ENCODE data around the gene NPTX1.

The NPTX1 gene

GRCh38 chr17:80441598-80442322, 34.6 kb downstream of the NPTX1 start:
- H3K4me3 ChIP-seq (ENCODE audit: low read depth, low read length): no peak overlapping the region
- no peak for TF ChIP-seq CTCF (IDR thresholded peaks at IDR 0.05; ENCODE audit: insufficient read depth, low read depth, low read length, missing control alignments)
- DNase-seq (ENCODE audit: low read depth): no peak

- peak; percentile 45 for DNase-seq (ENCODE audit: low read depth)
- no peak for TF ChIP-seq CTCF (IDR thresholded peaks at IDR 0.05; ENCODE audit: insufficient read depth, low read depth, low read length, missing control alignments)
These were observed 35.3 kb downstream of the NPTX1 start for GRCh38 chr17:80441133-80441578.

GRCh38 chr17:80439499-80439898, 36.9 kb downstream of the NPTX1 start:
- H3K4me3 ChIP-seq (ENCODE audit: low read depth, low read length): no peak overlapping the region
- TF ChIP-seq CTCF (IDR thresholded peaks at IDR 0.05; ENCODE audit: insufficient read depth, low read depth, low read length, missing control alignments): no peak
- DNase-seq (ENCODE audit: low read depth): no peak

More at GRCh38 chr17:80441133-80441578, 35.3 kb downstream of the NPTX1 start:
- no peak overlapping the region for H3K4me3 ChIP-seq (ENCODE audit: low read depth, low read length)

- DNase-seq (ENCODE audit: low read depth): no peak
- TF ChIP-seq CTCF (IDR thresholded peaks at IDR 0.05; ENCODE audit: insufficient read depth, low read depth, low read length, missing control alignments): no peak
- H3K4me3 ChIP-seq (ENCODE audit: low read depth, low read length): no peak overlapping the region
These were observed 37.6 kb downstream of the NPTX1 start for GRCh38 chr17:80438806-80439205.

DNA sequence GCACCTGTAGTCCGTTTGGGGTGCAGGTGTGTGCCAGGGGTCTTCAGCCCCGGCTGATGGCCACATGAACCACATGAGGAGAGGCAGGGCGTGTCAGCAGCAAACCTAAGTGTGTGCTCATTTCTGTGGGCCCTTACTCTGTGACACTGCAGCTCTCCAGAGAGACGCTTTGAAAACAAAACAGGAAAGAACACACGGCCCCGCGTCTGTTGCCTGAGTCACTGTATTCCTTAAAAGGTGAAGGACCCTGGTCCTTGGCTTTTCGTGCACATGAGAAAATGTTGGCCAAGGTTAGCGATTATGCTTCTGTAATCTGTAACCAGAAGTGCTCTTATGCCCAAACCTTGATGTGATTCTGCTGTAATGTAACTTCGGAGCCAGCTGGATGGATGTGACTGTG, 38.9 kb downstream of the NPTX1 start:
- no peak overlapping the region for H3K4me3 ChIP-seq (ENCODE audit: low read depth, low read length)
- no peak for TF ChIP-seq CTCF (IDR thresholded peaks at IDR 0.05; ENCODE audit: insufficient read depth, low read depth, low read length, missing control alignments)
- no peak for DNase-seq (ENCODE audit: low read depth)

DNA sequence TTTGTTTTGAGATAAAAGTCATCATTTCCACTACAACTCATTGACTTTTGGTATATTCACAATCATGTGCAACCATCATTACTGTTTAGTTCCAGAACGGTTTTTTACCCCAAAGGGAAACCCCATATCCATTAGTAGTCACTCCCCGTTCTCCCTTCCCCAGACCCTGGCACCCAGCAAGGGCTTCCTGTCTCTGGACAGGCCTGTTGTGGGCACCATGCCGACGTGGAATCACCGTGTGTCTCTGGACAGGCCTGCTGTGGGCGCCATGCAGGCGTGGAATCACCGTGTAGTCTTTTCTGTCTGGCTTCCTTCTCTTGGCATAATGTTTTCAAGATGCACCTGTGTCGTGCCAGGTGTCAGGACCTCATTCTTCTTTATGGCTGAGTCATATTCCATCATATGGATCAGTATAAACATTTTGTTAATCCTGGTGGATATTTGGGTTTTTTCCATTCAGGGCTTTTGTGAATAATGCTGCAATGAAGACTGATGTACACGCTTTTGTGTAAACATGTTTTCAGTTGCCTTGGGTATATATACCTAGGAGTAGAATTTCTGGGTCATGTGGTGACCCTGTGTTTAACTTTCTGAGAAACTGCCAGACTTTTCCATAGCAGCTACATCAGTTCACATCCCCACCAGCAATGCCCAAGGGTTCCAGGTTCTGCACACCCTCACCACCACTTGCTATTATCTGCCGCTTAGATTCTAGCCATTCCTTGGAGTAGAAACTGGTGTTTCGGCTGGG, 42.3 kb downstream of the NPTX1 start:
- TF ChIP-seq CTCF (IDR thresholded peaks at IDR 0.05; ENCODE audit: insufficient read depth, low read depth, low read length, missing control alignments): no peak
- H3K4me3 ChIP-seq (ENCODE audit: low read depth, low read length): no peak overlapping the region
- DNase-seq (ENCODE audit: low read depth): no peak
